Peyer's patch (tissue), 4 donors: ENCODE data around the gene ARL6IP4. TPM values are rescaled to one million over a fixed set of nuclear protein-coding genes. Genes with fewer than 3 reads are reported as not detected.
A peak's percentile ranks its signal among the peaks of the same experiment; 100 is the strongest.
"Not testable (repeated sequence)": the region's sequence is repeated elsewhere in the genome, so short reads cannot be mapped to it uniquely, and the experiment has no call there.

Experiments
- DNase-seq, 3 donors: peaks; one replicate each; pipeline ENCODE4 v3.0.0-alpha.2; 2017 to 2019
- H3K27ac ChIP-seq, 4 donors: fragments of 200-600 bp; sonication (generic); one replicate each; pipeline ENCODE4 v1.5.1; 2016 to 2019
- H3K27me3 ChIP-seq, 2 donors: fragments of 200-600 bp; sonication (generic); one replicate each; pipeline ENCODE4 v1.5.1; 2019
- H3K36me3 ChIP-seq, 3 donors: fragments of 200-600 bp; sonication (generic); one replicate each; pipeline ENCODE4 v1.5.1; 2016 to 2019
- H3K4me1 ChIP-seq, 4 donors: fragments of 200-600 bp; sonication (generic); one replicate each; pipeline ENCODE4 v1.5.1; 2016 to 2019
- H3K4me3 ChIP-seq, 4 donors: fragments of 200-600 bp; sonication (generic); 1 replicate in 3 of 4; 2 replicates in 1 of 4; pipeline ENCODE4 v1.5.1; 2016 to 2019; ENCODE audit warnings: mild to moderate bottlenecking in 1 of 4
- H3K9me3 ChIP-seq, 4 donors: fragments of 200-600 bp; sonication (generic); one replicate each; pipeline ENCODE4 v1.5.1; 2016 to 2019; ENCODE audit warnings: mild to moderate bottlenecking in 1 of 4
- POLR2A ChIP-seq, 2 donors: fragments of 450-650 bp; IDR thresholded peaks; one replicate each; pipeline ENCODE4 v1.5.1; 2017; ENCODE audit warnings: antibody characterized with exemption in 2 of 2, mild to moderate bottlenecking in 2 of 2, moderate library complexity in 2 of 2
- total RNA-seq, 4 donors: library from RNA; depleted of rRNA; stranded (reverse); fragments of >200 nt; gene quantifications; one replicate each; pipeline ENCODE4 v1.1.0, GENCODE V29; 2016
- TF ChIP-seq, protein P1 (sequence below), 6 experiments: fragments of 450-650 bp in 4 of 6; fragments of 200-600 bp in 2 of 6; sonication (generic) in 1 of 6; IDR thresholded peaks; one replicate each; pipeline ENCODE4 v1.5.1; 2017 to 2019; ENCODE audit warnings: antibody characterized with exemption in 6 of 6, mild to moderate bottlenecking in 3 of 6, moderate library complexity in 1 of 6

ARL6IP4 gene
- total RNA-seq, 4 donors from 2014 or later: 155 to 216 (median 180) TPM

DNA sequence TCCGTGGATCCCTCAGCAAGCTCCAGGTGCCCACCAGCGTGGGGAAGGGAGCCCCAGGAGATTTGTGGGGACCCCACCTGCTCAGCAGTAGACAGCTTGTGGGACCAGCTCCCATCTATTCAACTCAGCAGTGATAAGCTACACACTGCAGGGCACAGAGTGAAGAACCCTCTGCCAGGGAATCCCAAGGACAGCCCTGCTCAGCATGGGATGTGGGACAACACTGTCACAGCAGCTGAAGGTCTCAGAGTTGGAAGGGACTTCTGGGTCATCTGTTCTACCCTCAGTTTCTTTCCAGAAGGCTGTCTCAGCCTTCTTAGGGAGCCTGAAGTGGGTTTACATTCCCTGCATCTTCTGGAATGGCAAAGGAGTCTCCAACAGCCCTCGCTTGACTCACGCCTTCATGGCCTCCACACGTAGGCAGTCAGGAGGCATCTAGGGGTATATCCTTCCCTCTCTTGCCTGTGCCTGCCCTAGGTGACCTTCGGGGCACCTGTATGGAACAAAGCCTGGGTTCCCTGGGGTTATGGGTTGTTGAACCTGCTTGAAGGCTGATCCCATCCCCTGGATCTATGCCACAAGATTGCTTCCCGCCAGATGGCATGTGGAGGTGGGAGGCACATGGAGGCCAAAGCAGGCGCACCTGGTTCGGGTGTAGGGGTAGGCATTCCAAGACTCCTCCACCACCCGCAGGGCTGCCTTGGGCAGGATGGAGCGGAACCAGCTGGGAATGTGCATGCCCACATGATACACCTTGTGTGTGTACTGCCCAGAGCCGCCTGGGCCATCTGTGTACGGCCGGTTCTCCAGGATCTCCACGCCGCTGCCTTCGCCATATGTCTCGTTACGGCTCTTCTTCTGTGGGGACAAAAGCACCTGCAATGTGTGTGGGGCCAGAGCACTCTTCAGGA, 33.0 kb downstream of the ARL6IP4 start:
- Histone ChIP-seq H3K4me1 (no peaks in the 10 kb centered on the region), H3K27me3 (no peaks in the 10 kb centered on the region), H3K27ac (no peak overlapping the region), H3K9me3 (no peaks in the 10 kb centered on the region), H3K4me3 (no peak overlapping the region), H3K36me3 (peaks cover 0 to 16% (median 0%) of the 10 kb centered on the region in 3 donors)
- TF ChIP-seq, protein P1, sequence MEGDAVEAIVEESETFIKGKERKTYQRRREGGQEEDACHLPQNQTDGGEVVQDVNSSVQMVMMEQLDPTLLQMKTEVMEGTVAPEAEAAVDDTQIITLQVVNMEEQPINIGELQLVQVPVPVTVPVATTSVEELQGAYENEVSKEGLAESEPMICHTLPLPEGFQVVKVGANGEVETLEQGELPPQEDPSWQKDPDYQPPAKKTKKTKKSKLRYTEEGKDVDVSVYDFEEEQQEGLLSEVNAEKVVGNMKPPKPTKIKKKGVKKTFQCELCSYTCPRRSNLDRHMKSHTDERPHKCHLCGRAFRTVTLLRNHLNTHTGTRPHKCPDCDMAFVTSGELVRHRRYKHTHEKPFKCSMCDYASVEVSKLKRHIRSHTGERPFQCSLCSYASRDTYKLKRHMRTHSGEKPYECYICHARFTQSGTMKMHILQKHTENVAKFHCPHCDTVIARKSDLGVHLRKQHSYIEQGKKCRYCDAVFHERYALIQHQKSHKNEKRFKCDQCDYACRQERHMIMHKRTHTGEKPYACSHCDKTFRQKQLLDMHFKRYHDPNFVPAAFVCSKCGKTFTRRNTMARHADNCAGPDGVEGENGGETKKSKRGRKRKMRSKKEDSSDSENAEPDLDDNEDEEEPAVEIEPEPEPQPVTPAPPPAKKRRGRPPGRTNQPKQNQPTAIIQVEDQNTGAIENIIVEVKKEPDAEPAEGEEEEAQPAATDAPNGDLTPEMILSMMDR (IDR thresholded peaks at IDR 0.05): no peak
- no peak for TF ChIP-seq POLR2A (IDR thresholded peaks at IDR 0.05)
- no peak for DNase-seq

DNA sequence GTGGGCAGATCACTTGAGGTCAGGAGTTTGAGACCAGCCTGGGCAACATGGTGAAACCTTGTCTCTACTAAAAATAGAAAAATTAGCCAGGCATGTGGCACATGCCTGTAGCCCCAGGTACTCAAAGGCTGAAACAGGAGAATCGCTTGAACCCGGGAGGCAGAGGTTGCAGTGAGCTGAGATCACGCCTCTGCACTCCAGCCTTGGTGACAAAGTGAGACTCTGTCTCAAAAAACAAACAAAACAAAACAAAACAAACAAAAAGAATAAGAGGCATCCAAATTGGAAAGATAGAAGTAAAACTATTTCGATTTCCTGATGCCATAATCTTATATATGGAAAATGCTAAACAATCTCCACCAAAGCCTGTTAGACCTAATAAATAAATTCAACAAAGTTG, 34.0 kb downstream of the ARL6IP4 start:
- not testable (repeated sequence) for DNase-seq, H3K4me3 ChIP-seq, H3K9me3 ChIP-seq, H3K27me3 ChIP-seq, H3K4me1 ChIP-seq, H3K27ac ChIP-seq
- peaks cover 0 to 12% (median 0%) of the 10 kb centered on the region in 3 donors for H3K36me3 ChIP-seq

DNA sequence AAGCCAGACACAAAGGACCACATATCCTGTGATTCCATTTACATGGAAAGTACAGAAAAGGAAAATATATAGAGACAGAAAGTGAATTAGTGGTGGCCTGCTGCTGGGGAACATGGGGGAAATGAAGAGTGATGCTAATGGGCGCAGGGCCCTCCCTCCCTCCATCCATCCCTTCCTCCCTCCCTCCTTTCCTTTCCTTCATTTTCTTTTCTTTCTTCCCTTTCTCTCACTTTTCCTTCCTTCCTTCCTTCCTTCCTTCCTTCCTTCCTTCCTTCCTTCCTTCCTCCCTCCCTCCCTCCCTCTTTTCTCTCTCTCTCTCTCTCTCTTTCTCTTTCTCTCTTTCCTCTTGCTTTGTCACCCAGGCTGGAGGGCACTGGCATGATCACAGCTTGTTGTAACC, 37.3 kb downstream of the ARL6IP4 start:
- peaks cover 0 to 5% (median 0%) of the 10 kb centered on the region in 3 donors for H3K36me3 ChIP-seq
- no peak overlapping the region for H3K4me3 ChIP-seq
- H3K4me1 ChIP-seq: peaks cover 0 to 17% (median 0%) of the 10 kb centered on the region in 4 donors
- no peaks in the 10 kb centered on the region for H3K9me3 ChIP-seq
- no peak for DNase-seq
- H3K27me3 ChIP-seq: no peaks in the 10 kb centered on the region
- no peak overlapping the region for H3K27ac ChIP-seq
- TF ChIP-seq, protein P1 (IDR thresholded peaks at IDR 0.05): no peak
- TF ChIP-seq POLR2A (IDR thresholded peaks at IDR 0.05): no peak

DNA sequence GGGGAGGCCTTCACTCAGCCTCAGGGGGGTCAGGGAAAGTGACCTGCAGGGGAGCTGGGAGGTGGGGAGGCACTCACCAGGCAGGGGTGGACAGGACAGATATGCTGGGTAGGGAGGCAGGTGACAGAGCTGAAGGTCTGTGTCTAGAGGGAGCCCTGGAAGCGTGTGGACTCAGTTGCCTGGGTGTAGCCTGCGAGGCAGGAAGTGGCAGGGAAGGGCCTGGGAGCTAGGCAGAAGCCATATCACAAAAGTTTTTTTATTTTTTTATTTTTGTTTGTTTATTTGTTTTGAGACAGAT, 39.3 kb downstream of the ARL6IP4 start:
- Histone ChIP-seq H3K4me1 (peaks cover 0 to 17% (median 0%) of the 10 kb centered on the region in 4 donors), H3K9me3 (no peaks in the 10 kb centered on the region), H3K27ac (peak overlapping the region in 2 of 4 donors; percentile 50 to 73), H3K27me3 (no peaks in the 10 kb centered on the region), H3K36me3 (no peaks in the 10 kb centered on the region), H3K4me3 (no peak overlapping the region)
- peak in 1 of 3 donors; percentile 41 for DNase-seq
- TF ChIP-seq POLR2A (IDR thresholded peaks at IDR 0.05): no peak
- TF ChIP-seq, protein P1 (IDR thresholded peaks at IDR 0.05): no peak

DNA sequence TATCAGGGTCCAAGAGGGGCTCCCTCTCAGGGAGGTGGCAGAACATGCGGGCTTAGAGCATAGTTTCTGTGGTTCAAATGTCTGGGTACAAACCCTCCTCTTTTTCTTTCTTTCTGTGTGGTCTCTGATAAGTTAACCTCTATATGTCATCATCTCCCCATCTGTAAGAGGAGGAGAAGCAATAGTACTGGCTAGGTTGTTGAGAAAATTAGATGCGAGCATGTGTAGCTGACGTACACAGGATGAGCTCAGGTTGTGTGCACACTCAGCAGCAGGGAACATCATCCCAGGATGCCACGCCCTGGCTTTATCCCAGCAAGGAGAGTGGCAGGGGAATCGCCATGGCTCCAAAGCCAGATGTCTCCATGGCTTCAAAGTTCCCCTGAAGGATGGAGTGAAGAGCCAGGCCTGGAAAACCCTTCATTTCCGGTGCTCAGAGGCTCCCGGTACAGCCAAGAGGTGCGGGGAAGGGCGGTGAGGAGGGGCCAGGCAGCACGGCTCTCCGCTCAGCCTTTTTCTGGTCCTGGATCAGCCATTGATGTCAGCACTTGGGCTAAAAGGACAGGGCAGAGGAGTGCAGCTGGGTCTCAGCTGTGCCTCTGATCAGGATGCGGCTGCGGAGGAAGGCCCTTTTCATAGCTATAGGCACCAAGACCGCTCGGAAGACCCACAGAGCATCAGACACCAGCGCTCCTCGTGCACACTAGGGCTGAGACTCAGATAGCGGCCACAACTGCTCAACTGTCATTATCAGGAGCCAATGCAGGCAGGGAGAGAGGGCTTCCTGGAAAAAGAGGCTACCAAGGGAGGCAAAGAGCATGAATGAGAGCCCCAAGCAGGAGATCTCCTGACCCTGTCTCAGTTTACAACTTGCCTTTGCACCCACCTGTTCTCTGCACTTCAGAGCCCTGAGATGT, 41.5 kb downstream of the ARL6IP4 start:
- H3K27me3 ChIP-seq: no peaks in the 10 kb centered on the region
- H3K36me3 ChIP-seq: no peaks in the 10 kb centered on the region
- no peaks in the 10 kb centered on the region for H3K9me3 ChIP-seq
- H3K4me3 ChIP-seq: no peak overlapping the region
- TF ChIP-seq POLR2A (IDR thresholded peaks at IDR 0.05): no peak
- TF ChIP-seq, protein P1 (IDR thresholded peaks at IDR 0.05): no peak
- peaks cover 0 to 17% (median 0%) of the 10 kb centered on the region in 4 donors for H3K4me1 ChIP-seq
- H3K27ac ChIP-seq: no peak overlapping the region
- DNase-seq: peak in 1 of 3 donors; percentile 24
